NCI-H146 (cell line): Measurements from ENCODE around the gene ZNRF3.

Experiments
- DNase-seq: peaks from one replicate; lab custom pipeline; 2025; lab: John Stamatoyannopoulos, UW

Gene ZNRF3

GRCh38 chr22:28952857-28953256 is 69.5 kb downstream of the ZNRF3 start:
- DNase-seq, result no peak

GRCh38 chr22:28953403-28953802 is 70.0 kb downstream of the ZNRF3 start:
- DNase-seq, result no peak

DNA sequence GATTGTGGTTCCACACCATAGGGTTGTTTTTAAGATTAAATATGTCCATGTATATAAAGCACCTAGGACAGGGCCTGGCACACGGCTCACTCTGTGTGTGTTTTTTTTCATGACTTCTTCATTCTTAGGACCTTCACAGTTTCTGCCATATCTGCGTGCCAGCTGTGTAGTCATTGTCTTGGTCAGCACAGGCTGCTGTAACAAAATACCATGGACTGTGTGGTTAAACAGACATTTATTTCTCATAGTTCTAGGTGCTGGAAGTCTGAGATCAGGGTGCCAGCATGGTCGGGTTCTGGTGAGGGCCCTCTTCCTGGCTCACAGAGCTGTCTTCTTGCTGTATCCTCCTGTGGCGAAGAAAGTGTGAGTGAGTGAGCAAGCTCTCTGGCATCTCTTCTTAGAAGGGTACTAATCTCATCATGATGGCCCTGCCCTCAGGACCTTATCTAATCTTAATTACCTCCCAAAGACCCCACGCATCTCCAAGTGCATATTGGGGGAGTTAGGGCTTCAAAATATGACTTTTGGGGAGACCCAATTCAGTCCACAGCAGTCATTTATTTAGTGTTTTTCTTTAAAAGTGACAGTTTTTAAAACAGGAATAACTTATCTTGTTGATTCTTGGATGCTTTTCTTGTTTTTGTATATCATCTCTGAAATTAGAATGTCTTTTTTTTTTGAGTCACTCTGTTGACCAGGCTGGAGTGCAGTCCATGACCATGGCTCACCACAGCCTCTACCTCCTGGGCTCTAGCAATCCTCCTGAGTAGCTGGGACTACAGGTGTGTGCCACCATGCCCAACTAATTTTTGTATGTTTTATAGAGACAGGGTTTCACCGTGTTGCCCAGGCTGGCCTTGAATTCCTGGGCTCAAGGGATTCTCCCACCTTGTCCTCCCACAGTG is 70.9 kb downstream of the ZNRF3 start:
- no peak for DNase-seq

DNA sequence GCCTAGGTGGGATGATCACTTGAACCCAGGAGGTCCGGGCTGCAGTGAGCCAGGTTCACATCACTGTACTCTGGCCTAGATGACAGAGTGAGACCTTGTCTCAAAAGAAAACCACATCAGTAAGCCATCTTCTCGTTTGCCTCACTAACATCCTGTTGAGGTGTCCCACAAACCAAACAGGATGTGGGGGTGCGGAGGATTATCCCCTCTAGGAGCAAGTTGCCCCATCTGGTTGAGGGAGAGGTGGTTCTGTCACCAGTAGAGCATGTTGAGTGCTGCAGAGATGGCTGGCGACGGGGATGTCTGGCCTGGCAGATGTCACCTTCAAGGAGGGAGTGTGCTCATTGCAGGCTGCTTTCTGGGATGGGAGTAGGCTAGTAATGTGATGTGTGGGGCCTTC is 72.4 kb downstream of the ZNRF3 start:
- no peak for DNase-seq

DNA sequence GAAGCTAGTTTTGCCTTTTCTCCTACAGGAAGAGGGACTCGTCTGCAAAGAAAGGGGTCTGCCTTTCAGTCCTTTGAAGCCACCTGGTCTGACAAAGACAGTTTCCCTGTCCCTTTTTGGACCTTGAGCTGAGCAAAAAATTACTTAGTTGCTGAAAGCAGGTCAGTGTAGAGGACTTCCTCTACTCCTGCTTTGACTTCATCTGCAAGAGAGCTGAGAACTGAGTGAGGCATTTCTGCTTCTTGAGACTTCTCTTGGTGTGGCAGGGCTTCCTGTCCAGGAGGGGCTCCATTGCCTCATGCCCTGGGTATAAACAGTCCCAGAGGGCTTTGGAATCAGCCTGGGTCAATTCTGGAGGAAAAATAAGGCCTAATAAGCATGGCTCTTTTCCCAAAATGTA is 73.1 kb downstream of the ZNRF3 start:
- DNase-seq, result no peak

GRCh38 chr22:28958611-28959010 is 75.2 kb downstream of the ZNRF3 start:
- DNase-seq, result no peak

DNA sequence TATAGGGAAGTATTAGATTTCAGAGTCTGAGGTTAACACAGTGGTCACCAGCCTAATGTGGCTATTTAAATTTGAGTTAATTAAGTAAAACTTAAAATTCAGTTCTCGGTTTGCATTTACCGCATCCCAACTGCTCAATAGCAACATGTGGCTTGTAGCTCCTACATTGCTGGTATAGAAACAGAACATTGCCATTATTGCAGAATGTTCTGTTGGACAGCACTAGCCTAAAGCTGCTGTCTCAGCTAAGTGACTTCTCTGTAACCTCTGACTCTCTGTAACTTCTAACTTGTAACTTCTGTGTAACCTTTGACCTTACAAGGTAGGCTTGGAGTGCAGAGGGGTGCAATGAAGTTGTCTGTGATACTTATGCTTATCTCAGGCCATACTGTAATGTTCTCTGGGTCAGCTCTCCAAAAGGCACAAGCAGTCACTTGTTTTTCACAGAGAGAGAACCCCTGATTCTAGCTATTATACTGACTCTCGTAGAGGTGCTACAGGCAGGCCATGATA is 78.7 kb downstream of the ZNRF3 start:
- DNase-seq, result no peak

- DNase-seq, result no peak
These were observed 80.0 kb downstream of the ZNRF3 start for GRCh38 chr22:28963362-28963761.

DNA sequence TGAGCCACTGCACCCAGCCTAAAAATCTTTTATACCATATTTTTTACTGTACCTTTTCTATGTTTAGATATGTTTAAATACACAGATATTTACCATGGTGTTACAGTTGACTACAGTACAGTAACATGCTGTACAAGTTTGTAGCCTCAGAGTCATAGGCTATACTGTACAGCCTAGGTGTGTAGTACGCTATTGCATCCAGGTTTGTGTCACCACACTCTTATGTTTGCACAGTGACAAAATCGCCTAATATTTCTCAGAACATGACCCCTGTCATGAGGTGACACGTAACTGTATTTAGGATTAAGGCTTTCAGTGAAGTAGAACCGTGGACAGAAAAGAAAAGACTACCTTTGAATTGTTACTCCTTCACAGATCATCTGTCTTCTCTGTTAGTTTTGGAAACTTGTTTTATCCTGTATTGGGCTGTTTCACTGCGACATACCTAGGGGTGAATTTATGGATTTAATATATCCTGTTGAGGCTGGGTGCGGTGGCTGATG is 83.8 kb downstream of the ZNRF3 start:
- no peak for DNase-seq

DNA sequence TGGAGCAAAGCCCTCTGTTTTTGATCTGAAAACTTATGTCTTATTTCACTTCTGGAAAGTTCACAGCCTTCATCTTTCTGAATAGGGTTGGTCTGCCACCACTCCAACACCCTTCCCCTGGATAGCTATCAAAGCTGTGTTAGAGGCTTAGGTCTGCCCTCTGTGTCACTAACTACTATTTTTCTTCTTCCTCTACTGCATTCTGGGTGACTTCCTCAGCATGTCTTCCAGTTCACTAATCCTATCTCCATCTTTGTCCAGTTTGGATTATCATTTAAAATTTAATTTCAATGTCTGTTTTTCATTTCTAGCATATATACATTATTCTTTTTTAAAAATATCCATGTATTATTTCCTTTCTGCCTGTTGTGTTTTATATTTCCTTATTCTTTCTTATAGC is 84.6 kb downstream of the ZNRF3 start:
- no peak for DNase-seq

DNA sequence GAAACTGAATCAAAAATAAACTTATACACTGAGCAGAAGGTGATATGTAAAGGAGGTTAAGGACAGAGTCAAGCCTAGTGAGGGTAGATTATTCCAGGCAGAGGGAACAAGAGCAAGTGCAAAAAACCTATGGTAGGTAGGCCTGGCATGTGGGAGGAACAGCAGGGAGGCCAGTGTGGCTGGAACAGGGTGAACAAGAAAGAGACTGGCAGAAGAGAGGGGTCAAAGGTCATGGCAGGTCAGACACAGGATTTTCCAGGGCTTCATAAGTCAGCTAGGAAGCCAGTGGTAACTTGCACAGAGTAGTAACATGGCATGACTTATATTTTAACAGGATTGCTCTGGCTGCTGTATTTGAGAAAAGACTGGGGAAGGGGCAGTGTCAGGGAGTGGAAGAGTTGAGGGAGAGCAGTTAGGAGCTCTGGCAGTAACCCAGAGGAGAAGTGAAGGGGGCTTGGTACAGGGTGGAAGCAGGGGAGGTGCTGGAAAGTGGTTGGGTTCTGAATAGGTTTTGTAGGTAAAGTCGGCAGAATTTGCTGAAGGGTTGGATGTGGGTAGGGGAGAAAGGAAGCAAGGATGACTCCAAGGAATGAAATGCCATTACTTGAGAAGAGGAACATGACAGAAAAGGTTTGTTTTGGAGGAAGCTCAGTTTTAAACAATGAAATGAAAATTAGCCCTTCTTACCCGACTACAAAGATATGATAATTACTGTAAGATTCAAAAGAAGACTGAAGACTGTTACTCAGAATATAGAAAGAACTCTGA is 86.2 kb downstream of the ZNRF3 start:
- no peak for DNase-seq

DNA sequence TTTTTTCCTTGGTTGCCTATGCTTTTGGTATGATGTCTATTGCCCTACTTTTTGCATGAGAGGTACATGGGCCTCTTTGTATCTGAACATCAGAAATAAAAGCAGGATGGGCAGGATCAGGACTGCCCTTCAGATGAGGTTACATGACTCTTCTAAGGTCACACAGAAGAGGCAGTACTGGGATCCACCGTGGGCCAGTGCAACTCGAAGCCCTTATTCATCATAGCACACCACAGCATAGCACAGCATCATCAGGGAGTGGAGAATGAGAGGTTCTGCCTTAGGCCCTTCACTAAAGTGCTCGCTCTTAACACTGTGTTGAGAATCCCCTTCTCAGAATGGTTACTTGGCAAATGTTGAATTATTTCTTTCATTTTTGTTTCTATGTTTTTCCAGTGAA is 90.0 kb downstream of the ZNRF3 start:
- no peak for DNase-seq

- no peak for DNase-seq
These were observed 93.7 kb downstream of the ZNRF3 start for GRCh38 chr22:28977060-28977459.

GRCh38 chr22:28977481-28977971 is 94.2 kb downstream of the ZNRF3 start:
- no peak for DNase-seq

- DNase-seq, result no peak
These were observed 94.8 kb downstream of the ZNRF3 start for GRCh38 chr22:28978158-28978557.

GRCh38 chr22:28978863-28979796 is 95.8 kb downstream of the ZNRF3 start:
- DNase-seq, result no peak

- no peak for DNase-seq
These were observed 97.0 kb downstream of the ZNRF3 start for GRCh38 chr22:28980326-28980725.

- DNase-seq, result no peak
These were observed 98.6 kb downstream of the ZNRF3 start for GRCh38 chr22:28981818-28982499.

DNA sequence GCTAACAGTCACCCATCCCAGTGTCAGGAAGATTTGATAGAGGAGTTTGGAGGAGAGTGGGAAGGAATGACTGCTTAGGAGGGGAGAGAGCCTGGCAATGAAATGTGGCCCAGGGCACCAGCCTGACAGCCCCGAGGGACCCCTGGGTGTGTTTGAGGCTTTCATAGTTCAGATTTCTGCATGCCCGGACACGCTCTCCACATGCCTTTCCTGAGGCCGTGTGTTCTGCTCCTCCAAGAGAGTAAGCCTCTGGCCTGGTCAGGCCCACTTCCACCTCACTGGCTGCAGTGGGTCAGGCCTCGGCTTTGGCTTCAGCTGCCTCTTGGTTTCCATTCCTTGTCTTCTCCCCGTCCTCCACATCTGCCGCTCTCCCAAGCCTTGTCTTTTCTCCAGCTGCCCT is 99.8 kb downstream of the ZNRF3 start:
- no peak for DNase-seq

- DNase-seq, result no peak
These were observed 100.5 kb downstream of the ZNRF3 start for GRCh38 chr22:28983788-28984441.
